ENCODE data around the gene SCN4A. TPM values are rescaled to one million over a fixed set of nuclear protein-coding genes. Genes with fewer than 3 reads are reported as not detected.

Gene SCN4A
- total RNA-seq, 1 donor from 2014 or later, result 1.3 TPM

DNA sequence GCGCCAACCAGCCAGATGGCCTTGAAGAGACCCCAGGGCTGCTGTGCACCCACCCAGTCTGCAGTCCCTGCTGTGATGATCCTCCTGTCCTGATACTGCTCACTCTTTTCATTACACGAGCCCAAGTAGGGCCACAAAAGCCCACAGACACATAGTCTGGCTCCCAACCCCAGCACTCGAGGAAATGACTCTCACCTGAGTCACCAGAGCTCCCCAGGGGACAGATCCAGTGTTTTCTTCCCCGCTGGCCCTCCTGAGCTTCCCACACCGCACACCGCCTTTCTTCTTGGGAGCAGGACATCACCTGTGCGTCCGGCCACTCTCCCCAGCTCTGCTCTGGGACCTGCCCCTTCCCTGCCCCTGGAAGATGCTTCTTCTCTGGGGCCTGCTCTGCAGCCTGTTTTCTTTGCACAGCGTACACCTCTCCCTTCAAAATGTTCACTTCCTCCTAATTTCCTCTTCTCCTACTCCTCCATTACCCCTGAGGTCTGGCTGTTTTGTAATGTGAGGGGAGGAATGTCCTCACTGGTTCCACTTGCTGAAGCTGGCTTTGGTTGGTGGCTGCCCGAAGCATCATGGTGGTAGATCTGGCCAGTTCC, 2.0 kb upstream of the SCN4A start:
- TF ChIP-seq CTCF (IDR thresholded peaks at IDR 0.05), result no peak

GRCh38 chr17:63973930-63974593, 1.3 kb upstream of the SCN4A start:
- H3K27me3 ChIP-seq, result no peaks in the 10 kb centered on the region
- no peak for TF ChIP-seq CTCF (IDR thresholded peaks at IDR 0.05)
- intact Hi-C loops (cut with DNase I), result no loop called here
- H3K9me3 ChIP-seq, result no peaks in the 10 kb centered on the region
- no peak overlapping the region for H3K27ac ChIP-seq
- no peaks in the 10 kb centered on the region for H3K36me3 ChIP-seq
- no peaks in the 10 kb centered on the region for H3K4me1 ChIP-seq
- no peak for DNase-seq (ENCODE audit: low spot score in 2 of 2)
- H3K4me3 ChIP-seq, result no peak overlapping the region

More for the DNA sequence above, 2.0 kb upstream of the SCN4A start:
- H3K27ac ChIP-seq, result no peak overlapping the region
- no peak for DNase-seq (ENCODE audit: low spot score in 2 of 2)
- intact Hi-C loops (cut with DNase I), result no loop called here
- H3K4me1 ChIP-seq, result no peaks in the 10 kb centered on the region
- H3K9me3 ChIP-seq, result no peaks in the 10 kb centered on the region
- H3K36me3 ChIP-seq, result no peaks in the 10 kb centered on the region
- H3K4me3 ChIP-seq, result no peak overlapping the region
- H3K27me3 ChIP-seq, result no peaks in the 10 kb centered on the region

DNA sequence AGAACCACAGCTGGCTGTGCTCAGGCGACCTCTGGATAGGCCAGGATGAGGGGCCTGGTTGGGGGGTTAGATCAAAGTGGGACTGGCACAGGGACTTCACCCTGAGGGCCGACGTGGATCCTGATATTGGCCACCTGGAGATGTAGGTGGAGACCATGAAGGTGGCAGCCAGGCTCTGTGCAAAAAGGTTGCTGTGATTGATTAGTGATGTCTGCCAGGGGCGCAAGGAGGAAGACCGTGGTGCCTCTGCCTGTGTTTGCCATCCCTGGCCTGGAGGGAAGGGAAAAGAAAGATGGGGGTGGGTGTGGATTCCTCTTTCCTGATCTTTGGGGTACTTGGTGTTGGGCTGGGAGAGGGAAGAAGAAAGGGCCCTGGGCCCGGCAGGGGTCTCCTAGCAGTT, 529 bp upstream of the SCN4A start:
- H3K36me3 ChIP-seq, result no peaks in the 10 kb centered on the region
- no peak overlapping the region for H3K27ac ChIP-seq
- no peaks in the 10 kb centered on the region for H3K9me3 ChIP-seq
- no peak for TF ChIP-seq CTCF (IDR thresholded peaks at IDR 0.05)
- no peak overlapping the region for H3K4me3 ChIP-seq
- intact Hi-C loops (cut with DNase I), result no loop called here
- no peaks in the 10 kb centered on the region for H3K4me1 ChIP-seq
- no peaks in the 10 kb centered on the region for H3K27me3 ChIP-seq
- no peak for DNase-seq (ENCODE audit: low spot score in 2 of 2)

DNA sequence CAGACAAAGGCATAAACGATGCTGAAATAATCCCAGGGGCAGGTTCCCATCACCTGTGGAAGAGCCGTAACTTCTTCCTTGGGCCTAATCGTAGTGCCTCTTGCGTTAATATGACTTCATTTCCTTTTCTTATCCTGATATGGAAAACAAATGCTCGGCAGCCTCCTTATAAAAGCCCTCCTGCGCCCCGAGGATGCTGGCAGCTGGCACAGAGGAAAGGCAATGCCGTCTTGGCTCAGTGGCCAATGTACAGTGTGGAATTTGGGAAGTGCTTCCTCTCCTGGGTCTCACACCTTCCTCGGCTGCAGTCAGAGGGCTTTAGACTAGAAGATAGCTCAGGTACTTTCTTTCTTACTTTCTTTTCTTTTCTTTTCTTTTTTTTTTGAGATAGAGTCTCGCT, 3.4 kb downstream of the SCN4A start:
- intact Hi-C loops (cut with DNase I), result no loop called here
- no peaks in the 10 kb centered on the region for H3K36me3 ChIP-seq
- no peak for TF ChIP-seq CTCF (IDR thresholded peaks at IDR 0.05)

GRCh38 chr17:63967953-63968352, 4.8 kb downstream of the SCN4A start:
- no peak for TF ChIP-seq CTCF (IDR thresholded peaks at IDR 0.05)
- no peaks in the 10 kb centered on the region for H3K36me3 ChIP-seq

More for the DNA sequence above, 3.4 kb downstream of the SCN4A start:
- no peaks in the 10 kb centered on the region for H3K9me3 ChIP-seq
- H3K4me3 ChIP-seq, result no peak overlapping the region
- H3K27me3 ChIP-seq, result no peaks in the 10 kb centered on the region
- H3K4me1 ChIP-seq, result no peaks in the 10 kb centered on the region
- DNase-seq (ENCODE audit: low spot score in 2 of 2), result no peak
- H3K27ac ChIP-seq, result no peak overlapping the region

More at GRCh38 chr17:63967953-63968352, 4.8 kb downstream of the SCN4A start:
- H3K27ac ChIP-seq, result no peak overlapping the region
- H3K4me3 ChIP-seq, result no peak overlapping the region
- no peaks in the 10 kb centered on the region for H3K27me3 ChIP-seq
- H3K9me3 ChIP-seq, result no peaks in the 10 kb centered on the region
- no peak for DNase-seq (ENCODE audit: low spot score in 2 of 2)
- intact Hi-C loops (cut with DNase I), result no loop called here
- no peaks in the 10 kb centered on the region for H3K4me1 ChIP-seq

Data from ascending aorta (tissue), 2 donors.